Fibroblast of lung (primary cell): ENCODE results near the gene MCTP1. TPM values are rescaled to one million over a fixed set of nuclear protein-coding genes. Genes with fewer than 3 reads are reported as not detected.

Source experiments
- DNase-seq, 2 donors: peaks; one replicate each; pipeline versions ENCODE4 v3.0.0 to v3.0.0-alpha.2; 2010; ENCODE audit warnings: low read depth in 2 of 2
- H2AFZ ChIP-seq: 2 replicates; pipeline ENCODE4 v1.5.1; 2012; ENCODE audit warnings: low read length, control low read depth, inconsistent platforms
- H3K27ac ChIP-seq: 2 replicates; pipeline ENCODE4 v1.5.1; 2011; ENCODE audit warnings: low read length, control low read depth; ENCODE audit not compliant: insufficient read depth
- H3K27me3 ChIP-seq: 2 replicates; pipeline ENCODE4 v1.5.1; 2011; ENCODE audit warnings: mild to moderate bottlenecking, low read length; ENCODE audit not compliant: control insufficient read depth, insufficient read depth
- H3K36me3 ChIP-seq: 2 replicates; pipeline ENCODE4 v1.5.1; 2011; ENCODE audit warnings: low read length; ENCODE audit not compliant: control insufficient read depth, insufficient read depth
- H3K4me1 ChIP-seq: 2 replicates; pipeline ENCODE4 v1.5.1; 2011; ENCODE audit warnings: low read length; ENCODE audit not compliant: control insufficient read depth, insufficient read depth; ENCODE audit errors: extremely low read depth
- H3K4me2 ChIP-seq: 2 replicates; pipeline ENCODE4 v1.5.1; 2011; ENCODE audit warnings: low read length, control low read depth; ENCODE audit not compliant: insufficient read depth; ENCODE audit errors: extremely low read depth
- H3K4me3 ChIP-seq, 4 experiments: fragments of 200-600 bp in 1 of 4; sonication (generic) in 1 of 4; replicated peaks in 1 of 4; 2 replicates each; pipeline ENCODE4 v1.5.1; 2011 to 2016; ENCODE audit warnings: low read length in 4 of 4, low read depth in 3 of 4, mild to moderate bottlenecking in 3 of 4, control low read depth in 2 of 4, inconsistent platforms in 1 of 4, mixed read lengths in 1 of 4; ENCODE audit not compliant: insufficient read depth in 1 of 4; ENCODE audit errors: control extremely low read depth in 1 of 4
- H3K79me2 ChIP-seq: 2 replicates; pipeline ENCODE4 v1.5.1; 2012; ENCODE audit warnings: mild to moderate bottlenecking, low read length, inconsistent platforms; ENCODE audit not compliant: control insufficient read depth, insufficient read depth
- H3K9ac ChIP-seq: 2 replicates; pipeline ENCODE4 v1.5.1; 2011; ENCODE audit warnings: mild to moderate bottlenecking, low read length, control low read depth; ENCODE audit not compliant: insufficient read depth
- H3K9me3 ChIP-seq: 2 replicates; pipeline ENCODE4 v1.5.1; 2012; ENCODE audit warnings: low read depth, low read length; ENCODE audit not compliant: control insufficient read depth, insufficient read depth
- H4K20me1 ChIP-seq: 2 replicates; pipeline ENCODE4 v1.5.1; 2011; ENCODE audit warnings: low read length; ENCODE audit not compliant: control insufficient read depth, insufficient read depth; ENCODE audit errors: extremely low read depth
- CTCF ChIP-seq, 2 donors: IDR thresholded peaks in 1 of 2; conservative IDR thresholded peaks in 1 of 2; 1 replicate in 1 of 2; 2 replicates in 1 of 2; pipeline ENCODE4 v1.5.1; 2011 to 2012; ENCODE audit warnings: low read length in 2 of 2, control low read depth in 1 of 2, inconsistent platforms in 1 of 2, low read depth in 1 of 2, mild to moderate bottlenecking in 1 of 2
- EZH2 ChIP-seq: IDR thresholded peaks from 2 replicates; pipeline ENCODE4 v1.5.1; 2012; ENCODE audit warnings: low read length, control low read depth, mild to moderate bottlenecking; ENCODE audit errors: missing control alignments
- polyA plus RNA-seq, 2 donors: library from polyadenylated mRNA; depleted of rRNA in 1 of 2; stranded (reverse) in 1 of 2; unstranded in 1 of 2; fragments of >200 nt; gene quantifications; 2 replicates each; pipeline ENCODE4 v1.2.1, GENCODE V29; 2011 to 2012; ENCODE audit warnings: missing spikeins in 1 of 2
- total RNA-seq: library from RNA; depleted of rRNA; stranded (reverse); fragments of >200 nt; gene quantifications from 2 replicates; pipeline ENCODE4 v1.2.1, GENCODE V29; 2014

The MCTP1 gene
- total and polyA plus RNA-seq, 2 donors (not counting 1 experiment from before 2014, with no cell fraction given): 0.78 to 7.9 TPM

- no peaks in the 10 kb centered on the region for H3K9me3 ChIP-seq
- no peak overlapping the region for H3K4me2 ChIP-seq
- no peaks in the 10 kb centered on the region for H3K36me3 ChIP-seq
- H2AFZ ChIP-seq: no peak overlapping the region
- no peaks in the 10 kb centered on the region for H3K27me3 ChIP-seq
- H3K27ac ChIP-seq: no peak overlapping the region
- no peaks in the 10 kb centered on the region for H4K20me1 ChIP-seq
- TF ChIP-seq EZH2: no peak
- TF ChIP-seq CTCF (conservative IDR thresholded peaks at IDR 0.05 in 1 of 2, IDR thresholded peaks at IDR 0.05 in 1 of 2; ENCODE audit: low read depth in 1 of 2, low read length in 2 of 2): no peak
- H3K4me1 ChIP-seq: no peaks in the 10 kb centered on the region
- no peak for DNase-seq
- H3K9ac ChIP-seq: no peak overlapping the region
- H3K79me2 ChIP-seq: no peaks in the 10 kb centered on the region
- H3K4me3 ChIP-seq: no peak overlapping the region
These were observed 420.9 kb downstream of the MCTP1 start for GRCh38 chr5:94863951-94864350.

GRCh38 chr5:94857111-94857510 lies 427.8 kb downstream of the MCTP1 start:
- H3K9ac ChIP-seq: no peak overlapping the region
- H3K4me3 ChIP-seq: no peak overlapping the region
- peak in 1 of 2 donors; percentile 9 for DNase-seq
- no peaks in the 10 kb centered on the region for H3K9me3 ChIP-seq
- no peaks in the 10 kb centered on the region for H4K20me1 ChIP-seq
- H2AFZ ChIP-seq: no peak overlapping the region
- H3K27ac ChIP-seq: no peak overlapping the region
- H3K4me2 ChIP-seq: no peak overlapping the region
- no peaks in the 10 kb centered on the region for H3K4me1 ChIP-seq
- no peaks in the 10 kb centered on the region for H3K36me3 ChIP-seq
- no peaks in the 10 kb centered on the region for H3K27me3 ChIP-seq
- H3K79me2 ChIP-seq: no peaks in the 10 kb centered on the region
- no peak for TF ChIP-seq CTCF (conservative IDR thresholded peaks at IDR 0.05 in 1 of 2, IDR thresholded peaks at IDR 0.05 in 1 of 2; ENCODE audit: low read depth in 1 of 2, low read length in 2 of 2)
- no peak for TF ChIP-seq EZH2

GRCh38 chr5:94856257-94856800 lies 428.6 kb downstream of the MCTP1 start:
- no peak overlapping the region for H3K4me3 ChIP-seq
- H2AFZ ChIP-seq: no peak overlapping the region
- H3K36me3 ChIP-seq: no peaks in the 10 kb centered on the region
- TF ChIP-seq EZH2 (no peak), CTCF (conservative IDR thresholded peaks at IDR 0.05 in 1 of 2, IDR thresholded peaks at IDR 0.05 in 1 of 2; ENCODE audit: low read depth in 1 of 2, low read length in 2 of 2) (no peak)
- H3K4me2 ChIP-seq: no peak overlapping the region
- H3K27me3 ChIP-seq: no peaks in the 10 kb centered on the region
- no peak overlapping the region for H3K9ac ChIP-seq
- H3K9me3 ChIP-seq: no peaks in the 10 kb centered on the region
- no peaks in the 10 kb centered on the region for H3K79me2 ChIP-seq
- no peaks in the 10 kb centered on the region for H3K4me1 ChIP-seq
- H4K20me1 ChIP-seq: no peaks in the 10 kb centered on the region
- no peak for DNase-seq
- H3K27ac ChIP-seq: no peak overlapping the region
